T-helper 1 cell (primary cell): ENCODE results near the gene PLB1.
"Not testable (repeated sequence)": the region's sequence is repeated elsewhere in the genome, so short reads cannot be mapped to it uniquely, and the experiment has no call there.

Experiments
- DNase-seq, 5 donors: peaks; one replicate each; pipeline ENCODE4 v3.0.0-alpha.2; 2012 to 2020

The PLB1 gene

GRCh38 chr2:28469947-28470535 is 25.8 kb upstream of the PLB1 start:
- DNase-seq: no peak

- DNase-seq: no peak
Measured at GRCh38 chr2:28470759-28471158, 25.1 kb upstream of the PLB1 start.

GRCh38 chr2:28471214-28471613 is 24.6 kb upstream of the PLB1 start:
- no peak for DNase-seq

GRCh38 chr2:28471701-28472236 is 24.1 kb upstream of the PLB1 start:
- no peak for DNase-seq

- not testable (repeated sequence) for DNase-seq
Measured at GRCh38 chr2:28472641-28473040, 23.2 kb upstream of the PLB1 start.

- no peak for DNase-seq
Measured at GRCh38 chr2:28475088-28475595, 20.7 kb upstream of the PLB1 start.

- no peak for DNase-seq
Measured at GRCh38 chr2:28477087-28477486, 18.8 kb upstream of the PLB1 start.

- no peak for DNase-seq
Measured at GRCh38 chr2:28477645-28478044, 18.2 kb upstream of the PLB1 start.

GRCh38 chr2:28480403-28481049 is 15.3 kb upstream of the PLB1 start:
- DNase-seq: no peak

- no peak for DNase-seq
Measured at GRCh38 chr2:28481905-28482304, 14.0 kb upstream of the PLB1 start.

- DNase-seq: no peak
Measured at GRCh38 chr2:28484835-28485234, 11.0 kb upstream of the PLB1 start.

GRCh38 chr2:28486526-28486925 is 9.3 kb upstream of the PLB1 start:
- no peak for DNase-seq

GRCh38 chr2:28487258-28487657 is 8.6 kb upstream of the PLB1 start:
- DNase-seq: no peak

GRCh38 chr2:28488083-28488830 is 7.6 kb upstream of the PLB1 start:
- DNase-seq: no peak

- DNase-seq: no peak
Measured at GRCh38 chr2:28488858-28489575, 6.8 kb upstream of the PLB1 start.

- DNase-seq: no peak
Measured at GRCh38 chr2:28490558-28490957, 5.3 kb upstream of the PLB1 start.

GRCh38 chr2:28492282-28492681 is 3.6 kb upstream of the PLB1 start:
- DNase-seq: no peak

GRCh38 chr2:28493636-28494035 is 2.2 kb upstream of the PLB1 start:
- no peak for DNase-seq

- no peak for DNase-seq
Measured at GRCh38 chr2:28496781-28497180, 921 bp downstream of the PLB1 start.

- no peak for DNase-seq
Measured at GRCh38 chr2:28497206-28497605, 1.3 kb downstream of the PLB1 start.

GRCh38 chr2:28499282-28499681 is 3.4 kb downstream of the PLB1 start:
- DNase-seq: no peak

GRCh38 chr2:28505361-28505760 is 9.5 kb downstream of the PLB1 start:
- no peak for DNase-seq
